ENCODE measurements around the gene TRIM72.

The TRIM72 gene

GRCh38 chr16:31246296-31246695 lies 32.4 kb downstream of the TRIM72 start:
- TF ChIP-seq MAX (IDR thresholded peaks at IDR 0.05; ENCODE audit: low read depth, low read length) (no peak), MYC (IDR thresholded peaks at IDR 0.05; ENCODE audit: low read depth, low read length) (no peak), CTCF (IDR thresholded peaks at IDR 0.05; ENCODE audit: low read depth, low read length) (no peak), POLR2A (IDR thresholded peaks at IDR 0.05; ENCODE audit: extremely low read depth, insufficient read length) (no peak)
- no peak overlapping the region for H3K4me3 ChIP-seq (ENCODE audit: low read depth, low read length)
- DNase-seq (ENCODE audit: low read depth), result no peak

- TF ChIP-seq CTCF (IDR thresholded peaks at IDR 0.05; ENCODE audit: low read depth, low read length) (no peak), MAX (IDR thresholded peaks at IDR 0.05; ENCODE audit: low read depth, low read length) (no peak), POLR2A (IDR thresholded peaks at IDR 0.05; ENCODE audit: extremely low read depth, insufficient read length) (no peak), MYC (IDR thresholded peaks at IDR 0.05; ENCODE audit: low read depth, low read length) (no peak)
- no peak overlapping the region for H3K4me3 ChIP-seq (ENCODE audit: low read depth, low read length)
- no peak for DNase-seq (ENCODE audit: low read depth)
These were observed 34.4 kb downstream of the TRIM72 start for GRCh38 chr16:31248344-31248743.

- H3K4me3 ChIP-seq (ENCODE audit: low read depth, low read length), result no peak overlapping the region
- TF ChIP-seq POLR2A (IDR thresholded peaks at IDR 0.05; ENCODE audit: extremely low read depth, insufficient read length) (no peak), MYC (IDR thresholded peaks at IDR 0.05; ENCODE audit: low read depth, low read length) (no peak), MAX (IDR thresholded peaks at IDR 0.05; ENCODE audit: low read depth, low read length) (no peak), CTCF (IDR thresholded peaks at IDR 0.05; ENCODE audit: low read depth, low read length) (no peak)
- no peak for DNase-seq (ENCODE audit: low read depth)
These were observed 37.0 kb downstream of the TRIM72 start for GRCh38 chr16:31250782-31251384.

- no peak for DNase-seq (ENCODE audit: low read depth)
- no peak for TF ChIP-seq MAX (IDR thresholded peaks at IDR 0.05; ENCODE audit: low read depth, low read length)
- no peak for TF ChIP-seq MYC (IDR thresholded peaks at IDR 0.05; ENCODE audit: low read depth, low read length)
- TF ChIP-seq POLR2A (IDR thresholded peaks at IDR 0.05; ENCODE audit: extremely low read depth, insufficient read length), result no peak
- no peak for TF ChIP-seq CTCF (IDR thresholded peaks at IDR 0.05; ENCODE audit: low read depth, low read length)
These were observed 37.5 kb downstream of the TRIM72 start for GRCh38 chr16:31251435-31251834.

GRCh38 chr16:31253642-31254045 lies 39.7 kb downstream of the TRIM72 start:
- TF ChIP-seq MAX (IDR thresholded peaks at IDR 0.05; ENCODE audit: low read depth, low read length) (no peak; the same call in 1 of the 2 replicates), POLR2A (IDR thresholded peaks at IDR 0.05; ENCODE audit: extremely low read depth, insufficient read length) (no peak), CTCF (IDR thresholded peaks at IDR 0.05; ENCODE audit: low read depth, low read length) (no peak), MYC (IDR thresholded peaks at IDR 0.05; ENCODE audit: low read depth, low read length) (no peak)
- no peak overlapping the region for H3K4me3 ChIP-seq (ENCODE audit: low read depth, low read length)
- peak; percentile 94 for DNase-seq (ENCODE audit: low read depth)

More at GRCh38 chr16:31251435-31251834, 37.5 kb downstream of the TRIM72 start:
- no peak overlapping the region for H3K4me3 ChIP-seq (ENCODE audit: low read depth, low read length)

All from NB4 (cell line).